ENCODE data around the gene ZSCAN10. TPM values are rescaled to one million over a fixed set of nuclear protein-coding genes. Genes with fewer than 3 reads are reported as not detected.

ZSCAN10 gene
- total RNA-seq, 1 donor from 2014 or later: not detected

GRCh38 chr16:3120435-3120834 lies 21.3 kb upstream of the ZSCAN10 start:
- no peak overlapping the region for H3K4me3 ChIP-seq
- ATAC-seq (no peak), DNase-seq (no peak)
- intact Hi-C loops (cut with DNase I): no loop called here
- H3K9me3 ChIP-seq: no peaks in the 10 kb centered on the region
- no peak for TF ChIP-seq CTCF (IDR thresholded peaks at IDR 0.05)
- H3K4me1 ChIP-seq: peaks cover 6% of the 10 kb centered on the region
- peaks cover 26% of the 10 kb centered on the region for H3K36me3 ChIP-seq
- no peaks in the 10 kb centered on the region for H3K27me3 ChIP-seq
- no peak overlapping the region for H3K27ac ChIP-seq

- intact Hi-C loops (cut with DNase I): no loop called here
- ATAC-seq (no peak), DNase-seq (peak; percentile 57)
- no peak overlapping the region for H3K27ac ChIP-seq
- no peaks in the 10 kb centered on the region for H3K27me3 ChIP-seq
- H3K4me1 ChIP-seq: peaks cover 6% of the 10 kb centered on the region
- no peaks in the 10 kb centered on the region for H3K9me3 ChIP-seq
- H3K4me3 ChIP-seq: no peak overlapping the region
- TF ChIP-seq CTCF (IDR thresholded peaks at IDR 0.05): no peak
- peaks cover 30% of the 10 kb centered on the region for H3K36me3 ChIP-seq
Observed at GRCh38 chr16:3119701-3120408, 20.8 kb upstream of the ZSCAN10 start.

GRCh38 chr16:3119286-3119685 lies 20.2 kb upstream of the ZSCAN10 start:
- ATAC-seq (no peak), DNase-seq (no peak)
- no peak overlapping the region for H3K4me3 ChIP-seq
- H3K4me1 ChIP-seq: peaks cover 6% of the 10 kb centered on the region
- H3K9me3 ChIP-seq: no peaks in the 10 kb centered on the region
- no peak overlapping the region for H3K27ac ChIP-seq
- H3K27me3 ChIP-seq: no peaks in the 10 kb centered on the region
- intact Hi-C loops (cut with DNase I): no loop called here
- H3K36me3 ChIP-seq: peaks cover 31% of the 10 kb centered on the region
- TF ChIP-seq CTCF (IDR thresholded peaks at IDR 0.05): no peak

GRCh38 chr16:3118846-3119245 lies 19.8 kb upstream of the ZSCAN10 start:
- no peak overlapping the region for H3K4me3 ChIP-seq
- no peak for ATAC-seq
- no peak overlapping the region for H3K27ac ChIP-seq
- H3K9me3 ChIP-seq: no peaks in the 10 kb centered on the region
- peaks cover 31% of the 10 kb centered on the region for H3K36me3 ChIP-seq
- TF ChIP-seq CTCF (IDR thresholded peaks at IDR 0.05): no peak
- no peaks in the 10 kb centered on the region for H3K27me3 ChIP-seq
- DNase-seq: no peak
- intact Hi-C loops (cut with DNase I): no loop called here
- H3K4me1 ChIP-seq: peaks cover 9% of the 10 kb centered on the region

- DNase-seq (no peak), ATAC-seq (no peak)
- no peak overlapping the region for H3K27ac ChIP-seq
- peaks cover 31% of the 10 kb centered on the region for H3K36me3 ChIP-seq
- peaks cover 10% of the 10 kb centered on the region for H3K4me1 ChIP-seq
- no peak overlapping the region for H3K4me3 ChIP-seq
- intact Hi-C loops (cut with DNase I): no loop called here
- H3K9me3 ChIP-seq: no peaks in the 10 kb centered on the region
- TF ChIP-seq CTCF (IDR thresholded peaks at IDR 0.05): no peak
- no peaks in the 10 kb centered on the region for H3K27me3 ChIP-seq
Observed at GRCh38 chr16:3118204-3118790, 19.2 kb upstream of the ZSCAN10 start.

Data from upper lobe of right lung (tissue), 1 donor.